Renal cortex interstitium (tissue), 15 donors: Measurements from ENCODE around the gene SLC24A2. TPM values are rescaled to one million over a fixed set of nuclear protein-coding genes. Genes with fewer than 3 reads are reported as not detected.
"Not testable (repeated sequence)": the region's sequence is repeated elsewhere in the genome, so short reads cannot be mapped to it uniquely, and the experiment has no call there.

Experiments
- DNase-seq, 11 donors: peaks; one replicate each; pipeline ENCODE4 v3.0.0-alpha.2; 2013; ENCODE audit warnings: low read depth in 9 of 11, low spot score in 4 of 11; ENCODE audit errors: extremely low read depth in 1 of 11
- long read RNA-seq, 16 experiments: transcript quantifications; one replicate each; lab custom pipeline, GENCODE V29; 2026
- polyA plus RNA-seq, 3 donors: library from polyadenylated mRNA; unstranded; fragments of 120-200 nt; gene quantifications; one replicate each; pipeline ENCODE4 v1.2.1, GENCODE V29; 2013; ENCODE audit not compliant: insufficient read length in 3 of 3

Gene SLC24A2
- under 1 TPM; 0.10 to 0.19 (median 0.11) TPM for polyA plus RNA-seq
- long read RNA-seq, donor 1, result 0 reads
- long read RNA-seq, donor 2, result 0 reads
- long read RNA-seq, donor 3, result 0 reads
- long read RNA-seq, donor 4, result 0 reads
- long read RNA-seq, donor 5, result 0 reads
- long read RNA-seq, donor 6, result 0 reads
- long read RNA-seq, donor 7, result 0 reads
- long read RNA-seq, donor 8, result 0 reads
- long read RNA-seq, donor 9, result 0 reads
- long read RNA-seq, donor 10, result 0 reads
- long read RNA-seq, donor 11, result 0 reads
- long read RNA-seq, donor 12, result 0 reads
- long read RNA-seq, donor 13, result 0 reads
- long read RNA-seq, donor 14, result 0 reads
- long read RNA-seq, donor 15, result 0 reads
- long read RNA-seq, donor 16, result 0 reads

- DNase-seq, result no peak
Observed at GRCh38 chr9:19788614-19789271, at the start of gene SLC24A2. SLC24A2 (minus strand) TSS chr9:19789037.

DNA sequence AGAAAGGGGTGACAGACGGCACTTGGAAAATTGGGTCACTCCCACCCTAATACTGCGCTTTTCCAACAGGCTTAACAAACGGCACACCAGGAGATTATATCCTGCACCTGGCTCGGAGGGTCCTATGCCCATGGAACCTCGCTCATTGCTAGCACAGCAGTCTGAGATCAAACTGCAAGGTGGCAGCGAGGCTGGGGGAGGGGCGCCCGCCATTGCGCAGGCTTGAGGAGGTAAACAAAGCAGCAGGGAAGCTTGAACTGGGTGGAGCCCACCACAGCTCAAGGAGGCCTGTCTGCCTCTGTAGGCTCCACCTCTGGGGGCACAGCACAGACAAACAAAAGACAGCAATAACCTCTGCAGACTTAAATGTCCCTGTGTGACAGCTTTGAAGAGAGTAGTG lies 44.5 kb upstream of the SLC24A2 start:
- not testable (repeated sequence) for DNase-seq

GRCh38 chr9:19830796-19831195 lies 42.0 kb upstream of the SLC24A2 start:
- no peak for DNase-seq

GRCh38 chr9:19828576-19829109 lies 39.8 kb upstream of the SLC24A2 start:
- DNase-seq, result no peak

GRCh38 chr9:19816769-19817168 lies 27.9 kb upstream of the SLC24A2 start:
- no peak for DNase-seq

- no peak for DNase-seq
Observed at GRCh38 chr9:19812194-19812593, 23.4 kb upstream of the SLC24A2 start.

- no peak for DNase-seq
Observed at GRCh38 chr9:19809422-19810269, 20.8 kb upstream of the SLC24A2 start.

- no peak for DNase-seq
Observed at GRCh38 chr9:19807182-19807892, 18.5 kb upstream of the SLC24A2 start.

GRCh38 chr9:19804431-19804830 lies 15.6 kb upstream of the SLC24A2 start:
- DNase-seq, result no peak

DNA sequence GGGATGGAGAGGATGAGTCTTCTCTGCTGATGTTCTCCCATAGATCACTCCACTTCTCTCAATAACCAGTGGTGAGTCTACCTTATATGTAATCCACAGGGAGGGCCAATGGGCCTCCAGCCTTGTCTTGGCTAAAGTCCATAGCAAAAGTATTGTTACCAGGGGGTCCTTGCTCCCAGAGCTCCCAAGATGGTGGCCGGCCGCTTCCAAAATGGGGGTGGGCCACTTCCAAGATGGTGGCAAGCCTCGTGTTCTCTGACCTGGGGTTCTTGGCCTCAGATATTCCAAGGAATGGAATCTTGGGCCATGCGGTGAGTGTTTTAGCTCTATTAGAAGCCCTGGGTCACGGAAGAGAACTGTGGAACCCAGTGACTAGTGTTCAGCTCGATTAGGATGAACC lies 12.0 kb upstream of the SLC24A2 start:
- no peak for DNase-seq

DNA sequence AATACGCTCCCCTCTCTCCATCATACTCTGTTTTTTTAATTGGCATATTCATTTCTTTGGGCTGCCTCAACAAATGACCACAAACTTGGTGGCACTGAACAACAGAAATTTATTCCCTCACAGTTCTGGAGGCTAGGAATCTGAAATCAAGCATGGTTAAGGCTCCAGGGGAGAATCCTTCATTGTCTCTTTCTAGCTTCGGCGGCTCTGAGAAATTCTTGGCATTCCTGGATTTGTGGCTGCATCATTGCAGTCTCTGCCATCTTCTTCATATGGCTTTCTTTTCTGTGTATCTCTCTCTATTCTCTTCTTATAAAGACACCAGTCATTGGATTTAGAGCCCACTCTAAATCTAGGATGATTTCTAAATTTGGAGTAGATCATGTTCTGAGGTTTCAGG lies 10.9 kb upstream of the SLC24A2 start:
- no peak for DNase-seq

GRCh38 chr9:19788152-19788551 lies 685 bp downstream of the SLC24A2 start:
- no peak for DNase-seq

DNA sequence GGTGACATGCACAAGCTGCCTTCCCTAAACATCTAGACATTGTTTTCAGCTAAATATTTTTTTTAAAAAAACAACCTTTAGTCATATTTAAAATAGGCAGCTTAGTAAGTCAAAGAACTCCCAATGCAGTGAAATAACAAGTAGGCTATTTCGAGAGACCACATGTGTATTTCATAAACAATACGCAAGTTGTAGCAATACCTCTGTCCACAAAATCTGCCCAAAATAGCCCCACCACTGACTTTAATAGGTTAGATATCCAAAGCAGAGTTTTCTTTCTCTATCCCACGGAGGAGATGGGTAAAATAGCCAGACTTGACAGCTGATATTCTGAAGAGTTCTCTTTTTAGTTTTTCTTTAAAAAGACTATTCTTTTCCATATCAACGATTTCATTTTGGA lies 1.2 kb downstream of the SLC24A2 start:
- DNase-seq, result no peak

DNA sequence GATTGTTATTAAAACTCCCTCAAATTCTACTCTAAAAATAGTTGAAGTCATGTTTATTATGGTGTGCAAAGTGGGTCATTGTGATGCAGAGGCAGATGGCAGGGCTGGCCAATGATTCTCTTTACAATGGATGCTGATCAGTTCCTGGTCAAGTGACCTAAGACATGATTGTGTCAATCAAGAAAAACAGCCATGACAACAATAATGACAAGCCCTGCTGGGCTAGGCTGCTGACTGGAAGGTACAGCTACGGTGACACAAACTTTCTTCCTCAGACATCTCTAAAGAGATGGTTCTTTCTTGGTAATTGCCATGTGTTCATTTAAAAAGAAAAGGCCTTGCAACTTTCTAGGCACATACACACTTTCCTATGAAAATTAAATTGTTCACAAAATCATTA lies 3.6 kb downstream of the SLC24A2 start:
- DNase-seq, result no peak

DNA sequence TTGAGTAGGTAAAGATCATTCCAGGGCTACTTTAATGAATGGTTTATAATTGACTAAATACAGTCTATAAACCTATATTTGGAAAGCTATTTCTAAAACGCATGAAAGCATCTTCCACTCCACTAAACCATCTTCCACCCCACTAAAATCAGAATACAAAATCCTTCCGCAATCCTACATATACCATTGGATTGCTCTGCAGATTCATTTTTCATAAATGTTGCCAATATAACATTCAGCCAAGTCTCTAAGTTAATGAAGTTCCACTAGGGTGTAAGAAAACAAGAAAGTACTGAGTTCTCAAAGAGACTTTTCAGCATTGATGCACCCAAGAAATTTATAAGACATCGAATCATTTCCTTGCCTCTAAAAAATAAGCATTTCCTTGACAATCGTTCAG lies 4.7 kb downstream of the SLC24A2 start:
- no peak for DNase-seq

GRCh38 chr9:19783500-19783899 lies 5.3 kb downstream of the SLC24A2 start:
- DNase-seq, result no peak

- DNase-seq, result peak in 9 of 11 donors; percentile 10 to 46 (median 24)
Observed at GRCh38 chr9:19782005-19782404, 6.8 kb downstream of the SLC24A2 start.

GRCh38 chr9:19781240-19781639 lies 7.6 kb downstream of the SLC24A2 start:
- DNase-seq, result no peak

DNA sequence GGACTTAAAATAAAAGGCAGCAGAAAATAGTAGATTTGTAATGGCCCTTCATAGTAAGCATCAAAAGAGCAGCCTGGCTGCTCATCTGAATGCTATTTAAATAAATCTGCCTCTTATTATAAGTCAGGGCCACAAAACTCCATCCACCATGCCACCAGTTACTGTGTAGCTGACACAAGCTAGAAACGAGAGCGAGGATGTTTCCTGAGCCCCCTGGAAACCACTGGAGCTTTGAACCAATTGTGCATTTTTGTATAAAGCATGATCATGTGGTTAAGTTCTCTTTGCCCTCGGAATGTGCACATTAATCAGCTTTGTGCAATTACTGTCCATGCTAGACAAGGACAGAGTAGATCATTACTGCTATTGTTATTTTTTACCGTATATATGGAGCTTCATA lies 17.4 kb downstream of the SLC24A2 start:
- no peak for DNase-seq
